ENCODE measurements around the gene OR2A14. TPM values are rescaled to one million over a fixed set of nuclear protein-coding genes. Genes with fewer than 3 reads are reported as not detected.
"Not testable (repeated sequence)": the region's sequence is repeated elsewhere in the genome, so short reads cannot be mapped to it uniquely, and the experiment has no call there.

Gene OR2A14
- total and polyA plus RNA-seq, 3 donors from 2014 or later: not detected

GRCh38 chr7:144142187-144142586, 19.2 kb downstream of the OR2A14 start:
- no peaks in the 10 kb centered on the region for H3K4me1 ChIP-seq
- TF ChIP-seq POLR2A (IDR thresholded peaks at IDR 0.05): no peak
- TF ChIP-seq, protein P1, sequence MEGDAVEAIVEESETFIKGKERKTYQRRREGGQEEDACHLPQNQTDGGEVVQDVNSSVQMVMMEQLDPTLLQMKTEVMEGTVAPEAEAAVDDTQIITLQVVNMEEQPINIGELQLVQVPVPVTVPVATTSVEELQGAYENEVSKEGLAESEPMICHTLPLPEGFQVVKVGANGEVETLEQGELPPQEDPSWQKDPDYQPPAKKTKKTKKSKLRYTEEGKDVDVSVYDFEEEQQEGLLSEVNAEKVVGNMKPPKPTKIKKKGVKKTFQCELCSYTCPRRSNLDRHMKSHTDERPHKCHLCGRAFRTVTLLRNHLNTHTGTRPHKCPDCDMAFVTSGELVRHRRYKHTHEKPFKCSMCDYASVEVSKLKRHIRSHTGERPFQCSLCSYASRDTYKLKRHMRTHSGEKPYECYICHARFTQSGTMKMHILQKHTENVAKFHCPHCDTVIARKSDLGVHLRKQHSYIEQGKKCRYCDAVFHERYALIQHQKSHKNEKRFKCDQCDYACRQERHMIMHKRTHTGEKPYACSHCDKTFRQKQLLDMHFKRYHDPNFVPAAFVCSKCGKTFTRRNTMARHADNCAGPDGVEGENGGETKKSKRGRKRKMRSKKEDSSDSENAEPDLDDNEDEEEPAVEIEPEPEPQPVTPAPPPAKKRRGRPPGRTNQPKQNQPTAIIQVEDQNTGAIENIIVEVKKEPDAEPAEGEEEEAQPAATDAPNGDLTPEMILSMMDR (IDR thresholded peaks at IDR 0.05): no peak
- H3K9me3 ChIP-seq: no peaks in the 10 kb centered on the region
- no peak overlapping the region for H3K4me3 ChIP-seq
- DNase-seq: no peak
- 80 to 96% methylated on average over 3 of the region's 3 CpGs for WGBS, 2 donors
- H3K27me3 ChIP-seq: no peaks in the 10 kb centered on the region
- no peak overlapping the region for H3K27ac ChIP-seq
- intact Hi-C loops (cut with DNase I; ENCODE audit: low total_unique reads): no loop called here
- H3K36me3 ChIP-seq (ENCODE audit: low read depth, missing control alignments): no peaks in the 10 kb centered on the region

DNA sequence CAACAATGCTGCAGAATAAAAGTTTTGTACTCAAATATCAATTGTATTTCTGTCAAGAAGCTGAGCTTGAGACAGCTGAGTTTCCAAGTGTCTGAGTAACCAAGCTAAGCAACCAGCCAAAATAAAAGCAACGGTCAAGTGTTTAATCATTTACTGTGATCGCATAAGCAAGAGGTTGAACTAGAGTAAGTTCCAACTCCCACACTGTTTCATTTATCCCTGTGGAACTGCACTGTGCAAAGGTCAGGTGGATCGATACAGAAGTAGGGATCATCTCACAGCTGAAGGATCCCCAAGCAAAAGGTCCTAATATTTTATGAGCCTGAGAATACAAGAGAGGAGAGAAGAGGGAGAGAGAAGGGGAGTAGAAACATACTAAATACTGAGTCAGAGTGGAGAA, 21.4 kb downstream of the OR2A14 start:
- Histone ChIP-seq H3K9me3 (no peaks in the 10 kb centered on the region), H3K4me1 (no peaks in the 10 kb centered on the region), H3K4me3 (no peak overlapping the region), H3K36me3 (ENCODE audit: low read depth, missing control alignments) (no peaks in the 10 kb centered on the region), H3K27me3 (no peaks in the 10 kb centered on the region), H3K27ac (no peak overlapping the region)
- DNase-seq: no peak
- TF ChIP-seq, protein P1 (IDR thresholded peaks at IDR 0.05): no peak
- no peak for TF ChIP-seq POLR2A (IDR thresholded peaks at IDR 0.05)
- 86 to 90% methylated on average over 3 of the region's 3 CpGs for WGBS, 2 donors
- intact Hi-C loops (cut with DNase I; ENCODE audit: low total_unique reads): no loop called here

GRCh38 chr7:144148224-144148827, 25.4 kb downstream of the OR2A14 start:
- H3K9me3 ChIP-seq: no peaks in the 10 kb centered on the region
- TF ChIP-seq POLR2A (IDR thresholded peaks at IDR 0.05): no peak
- TF ChIP-seq, protein P1 (IDR thresholded peaks at IDR 0.05): no peak
- no peaks in the 10 kb centered on the region for H3K36me3 ChIP-seq (ENCODE audit: low read depth, missing control alignments)
- H3K27ac ChIP-seq: no peak overlapping the region
- H3K4me3 ChIP-seq: no peak overlapping the region
- H3K4me1 ChIP-seq: no peaks in the 10 kb centered on the region
- intact Hi-C loops (cut with DNase I; ENCODE audit: low total_unique reads): no loop called here
- no peak for DNase-seq
- no peaks in the 10 kb centered on the region for H3K27me3 ChIP-seq
- WGBS, 2 donors: 69 to 74% methylated on average over 2 of the region's 2 CpGs

- WGBS, 2 donors: 84 to 95% methylated on average over 1 of the region's 1 CpG
- Histone ChIP-seq H3K36me3 (ENCODE audit: low read depth, missing control alignments) (no peaks in the 10 kb centered on the region), H3K4me1 (no peaks in the 10 kb centered on the region), H3K27me3 (no peaks in the 10 kb centered on the region), H3K27ac (no peak overlapping the region), H3K4me3 (no peak overlapping the region), H3K9me3 (no peaks in the 10 kb centered on the region)
- DNase-seq: no peak
- intact Hi-C loops (cut with DNase I; ENCODE audit: low total_unique reads): no loop called here
- TF ChIP-seq, protein P1 (IDR thresholded peaks at IDR 0.05): no peak
- no peak for TF ChIP-seq POLR2A (IDR thresholded peaks at IDR 0.05)
These were observed 35.9 kb downstream of the OR2A14 start for GRCh38 chr7:144158861-144159260.

DNA sequence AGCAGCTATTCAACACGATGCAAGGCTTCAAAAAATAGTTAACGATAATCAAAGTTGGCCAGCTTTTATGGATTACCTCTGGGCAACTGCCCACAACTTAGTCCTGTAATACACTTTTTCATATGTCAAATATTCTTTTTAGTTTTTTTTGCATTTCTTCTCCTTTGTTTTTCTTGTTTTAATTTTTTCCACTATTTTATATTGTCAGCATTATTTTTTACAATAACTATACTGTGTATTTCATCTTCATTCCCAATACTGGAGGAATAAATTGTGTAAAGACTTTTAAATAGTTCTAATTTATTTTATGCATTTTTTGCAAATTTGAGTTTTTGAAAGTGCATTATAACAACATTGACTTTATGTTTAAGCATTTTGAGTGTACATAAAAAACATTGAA, 41.8 kb downstream of the OR2A14 start:
- 64 to 78% methylated on average over 2 of the region's 2 CpGs for WGBS, 2 donors

GRCh38 chr7:144171594-144172350, 48.8 kb downstream of the OR2A14 start:
- H3K36me3 ChIP-seq (ENCODE audit: low read depth, missing control alignments); DNase-seq; H3K4me1 ChIP-seq; intact Hi-C loops (cut with DNase I; ENCODE audit: low total_unique reads); H3K9me3 ChIP-seq; H3K27me3 ChIP-seq; H3K27ac ChIP-seq; H3K4me3 ChIP-seq: not testable (repeated sequence)
- 77 to 80% methylated on average over 3 to 4 of the region's 4 CpGs for WGBS, 2 donors

More for the DNA sequence above, 41.8 kb downstream of the OR2A14 start:
- H3K4me3 ChIP-seq: no peak overlapping the region
- H3K36me3 ChIP-seq (ENCODE audit: low read depth, missing control alignments): no peaks in the 10 kb centered on the region
- H3K27me3 ChIP-seq: no peaks in the 10 kb centered on the region
- TF ChIP-seq, protein P1 (IDR thresholded peaks at IDR 0.05): no peak
- no peak for TF ChIP-seq POLR2A (IDR thresholded peaks at IDR 0.05)
- DNase-seq: no peak
- intact Hi-C loops (cut with DNase I; ENCODE audit: low total_unique reads): no loop called here
- no peak overlapping the region for H3K27ac ChIP-seq
- no peaks in the 10 kb centered on the region for H3K4me1 ChIP-seq
- no peaks in the 10 kb centered on the region for H3K9me3 ChIP-seq
